Vagina (tissue), 2 donors: ENCODE data around the gene MEGF8.

Experiments
- POLR2A ChIP-seq, 2 donors: fragments of 450-650 bp; IDR thresholded peaks; one replicate each; pipeline ENCODE4 v1.6.1; 2017; ENCODE audit warnings: antibody characterized with exemption in 2 of 2, mild to moderate bottlenecking in 2 of 2, moderate library complexity in 2 of 2
- POLR2AphosphoS5 ChIP-seq, 2 donors: sonication (generic); formaldehyde crosslinking; IDR thresholded peaks; one replicate each; pipeline ENCODE4 v1.9.0; 2017; ENCODE audit warnings: antibody characterized with exemption in 2 of 2, mild to moderate bottlenecking in 2 of 2, low read depth in 1 of 2; ENCODE audit not compliant: insufficient read depth in 1 of 2
- TF ChIP-seq, protein P1 (sequence below), 3 experiments: fragments of 450-650 bp in 2 of 3; fragments of 200-600 bp in 1 of 3; sonication (generic) in 1 of 3; IDR thresholded peaks; one replicate each; pipeline ENCODE4 v1.5.1; 2017 to 2019; ENCODE audit warnings: antibody characterized with exemption in 3 of 3, mild to moderate bottlenecking in 2 of 3, moderate library complexity in 2 of 3

DNA sequence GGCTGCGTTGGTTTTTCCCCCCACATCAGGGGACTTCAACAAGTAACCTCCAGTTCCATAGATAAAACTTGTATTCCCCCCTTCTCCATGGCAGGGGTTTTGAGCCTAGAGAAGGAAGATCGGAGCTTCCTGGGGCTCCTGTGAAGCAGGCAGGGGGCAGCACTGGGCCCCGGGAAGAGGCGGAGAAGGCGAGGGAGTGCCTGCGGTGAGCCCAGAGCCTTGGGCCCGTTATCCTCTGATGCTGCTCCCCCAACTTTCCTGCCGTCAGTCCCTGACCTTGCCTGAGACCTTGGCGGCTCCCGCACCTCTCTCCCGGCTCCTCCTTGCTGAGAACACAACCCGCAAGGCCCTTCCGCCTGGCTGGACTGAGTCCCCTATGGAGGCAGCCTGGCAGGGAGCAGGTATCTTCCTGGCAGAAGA is 99.3 kb downstream of the MEGF8 start:
- TF ChIP-seq, protein P1, sequence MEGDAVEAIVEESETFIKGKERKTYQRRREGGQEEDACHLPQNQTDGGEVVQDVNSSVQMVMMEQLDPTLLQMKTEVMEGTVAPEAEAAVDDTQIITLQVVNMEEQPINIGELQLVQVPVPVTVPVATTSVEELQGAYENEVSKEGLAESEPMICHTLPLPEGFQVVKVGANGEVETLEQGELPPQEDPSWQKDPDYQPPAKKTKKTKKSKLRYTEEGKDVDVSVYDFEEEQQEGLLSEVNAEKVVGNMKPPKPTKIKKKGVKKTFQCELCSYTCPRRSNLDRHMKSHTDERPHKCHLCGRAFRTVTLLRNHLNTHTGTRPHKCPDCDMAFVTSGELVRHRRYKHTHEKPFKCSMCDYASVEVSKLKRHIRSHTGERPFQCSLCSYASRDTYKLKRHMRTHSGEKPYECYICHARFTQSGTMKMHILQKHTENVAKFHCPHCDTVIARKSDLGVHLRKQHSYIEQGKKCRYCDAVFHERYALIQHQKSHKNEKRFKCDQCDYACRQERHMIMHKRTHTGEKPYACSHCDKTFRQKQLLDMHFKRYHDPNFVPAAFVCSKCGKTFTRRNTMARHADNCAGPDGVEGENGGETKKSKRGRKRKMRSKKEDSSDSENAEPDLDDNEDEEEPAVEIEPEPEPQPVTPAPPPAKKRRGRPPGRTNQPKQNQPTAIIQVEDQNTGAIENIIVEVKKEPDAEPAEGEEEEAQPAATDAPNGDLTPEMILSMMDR (IDR thresholded peaks at IDR 0.05) = no peak
- no peak for TF ChIP-seq POLR2AphosphoS5 (IDR thresholded peaks at IDR 0.05; ENCODE audit: insufficient read depth in 1 of 2, low read depth in 1 of 2)
- no peak for TF ChIP-seq POLR2A (IDR thresholded peaks at IDR 0.05)
